KMS-11 (cell line): ENCODE results near the gene FBXO24.

Experiments
- H2AFZ ChIP-seq: fragments of 200-600 bp; sonication (generic); 2 replicates; pipeline ENCODE4 v1.6.1; 2016; ENCODE audit warnings: antibody characterized with exemption, mixed run types, low read depth
- H3K27ac ChIP-seq: fragments of 200-600 bp; sonication (generic); 2 replicates; pipeline ENCODE4 v1.6.1; 2016; ENCODE audit warnings: mild to moderate bottlenecking, mixed run types
- H3K27me3 ChIP-seq: fragments of 200-600 bp; sonication (generic); 2 replicates; pipeline ENCODE4 v1.6.1; 2017; ENCODE audit warnings: mild to moderate bottlenecking, low read depth, mixed run types, moderate library complexity; ENCODE audit not compliant: insufficient read depth
- H3K36me3 ChIP-seq: fragments of 200-600 bp; sonication (generic); 2 replicates; pipeline ENCODE4 v1.6.1; 2017; ENCODE audit warnings: mild to moderate bottlenecking, mixed run types; ENCODE audit not compliant: insufficient read depth
- H3K4me1 ChIP-seq: fragments of 200-600 bp; sonication (generic); 2 replicates; pipeline ENCODE4 v1.6.1; 2016; ENCODE audit warnings: mild to moderate bottlenecking, low read depth, mixed run types; ENCODE audit not compliant: poor library complexity, severe bottlenecking
- H3K4me2 ChIP-seq: fragments of 200-600 bp; sonication (generic); 2 replicates; pipeline ENCODE4 v1.7.0; 2016; ENCODE audit warnings: mild to moderate bottlenecking, mixed run types
- H3K4me3 ChIP-seq: fragments of 200-600 bp; sonication (generic); IDR thresholded peaks from 2 replicates; pipeline ENCODE4 v1.6.1; 2017; ENCODE audit warnings: low read depth, low read length, mixed read lengths; ENCODE audit not compliant: insufficient read depth
- H3K79me2 ChIP-seq: fragments of 200-600 bp; sonication (generic); 2 replicates; pipeline ENCODE4 v1.6.1; 2016; ENCODE audit warnings: low read depth, mixed run types; ENCODE audit not compliant: insufficient read depth
- H3K9ac ChIP-seq: fragments of 200-600 bp; sonication (generic); 2 replicates; pipeline ENCODE4 v1.6.1; 2016; ENCODE audit warnings: mild to moderate bottlenecking, mixed run types
- H4K20me1 ChIP-seq: fragments of 200-600 bp; sonication (generic); 2 replicates; pipeline ENCODE4 v1.6.1; 2016; ENCODE audit warnings: mild to moderate bottlenecking, mixed run types; ENCODE audit not compliant: insufficient read depth
- CTCF ChIP-seq: fragments of 200-600 bp; sonication (generic); conservative IDR thresholded peaks from 2 replicates; pipeline ENCODE4 v1.6.1; 2017; ENCODE audit warnings: low read depth, mild to moderate bottlenecking, antibody characterized with exemption, low read length, moderate library complexity, mixed read lengths

The FBXO24 gene

GRCh38 chr7:100607111-100607510, 21.0 kb downstream of the FBXO24 start:
- Histone ChIP-seq H3K4me2 (no peak overlapping the region), H3K36me3 (no peaks in the 10 kb centered on the region), H3K4me1 (peaks cover 11% of the 10 kb centered on the region), H3K79me2 (no peaks in the 10 kb centered on the region), H3K27ac (no peak overlapping the region), H4K20me1 (no peaks in the 10 kb centered on the region), H3K27me3 (peaks cover 15% of the 10 kb centered on the region; the same call in 1 of the 2 replicates), H3K9ac (no peak overlapping the region), H2AFZ (no peak overlapping the region), H3K4me3 (no peak overlapping the region)
- no peak for TF ChIP-seq CTCF

- H3K4me2 ChIP-seq, result no peak overlapping the region
Observed at GRCh38 chr7:100609958-100610357, 23.8 kb downstream of the FBXO24 start.

GRCh38 chr7:100611983-100612729, 26.0 kb downstream of the FBXO24 start, which contains the start of gene MOSPD3:
MOSPD3 (plus strand) TSS chr7:100612540; CDS start chr7:100612792, 252 bp downstream.
- no peaks in the 10 kb centered on the region for H3K79me2 ChIP-seq
- H3K4me3 ChIP-seq, result peak within 1 kb of the TSS; percentile 54
- peak within 1 kb of the TSS; percentile 43; the same call in 1 of the 2 replicates for H3K9ac ChIP-seq
- H3K36me3 ChIP-seq, result no peaks in the 10 kb centered on the region
- 0 out of 2 replicates have a peak, but pooled peaks have one; percentile 11 for TF ChIP-seq CTCF
- H2AFZ ChIP-seq, result peak within 1 kb of the TSS; percentile 95
- H3K4me1 ChIP-seq, result peaks cover 5% of the 10 kb centered on the region
- peaks cover 22% of the 10 kb centered on the region; the same call in 1 of the 2 replicates for H3K27me3 ChIP-seq
- H3K27ac ChIP-seq, result peak within 1 kb of the TSS; percentile 56
- peak within 1 kb of the TSS; percentile 99 for H3K4me2 ChIP-seq
- H4K20me1 ChIP-seq, result no peaks in the 10 kb centered on the region

More at GRCh38 chr7:100609958-100610357, 23.8 kb downstream of the FBXO24 start:
- no peaks in the 10 kb centered on the region for H3K36me3 ChIP-seq
- H3K79me2 ChIP-seq, result no peaks in the 10 kb centered on the region
- no peak overlapping the region for H3K9ac ChIP-seq
- no peak overlapping the region for H2AFZ ChIP-seq
- no peak overlapping the region for H3K27ac ChIP-seq
- no peak for TF ChIP-seq CTCF
- H3K4me3 ChIP-seq, result no peak overlapping the region
- H3K27me3 ChIP-seq, result peaks cover 14% of the 10 kb centered on the region; the same call in 1 of the 2 replicates
- peaks cover 8% of the 10 kb centered on the region for H3K4me1 ChIP-seq
- H4K20me1 ChIP-seq, result no peaks in the 10 kb centered on the region

- Histone ChIP-seq H3K4me2 (peak overlapping the region; percentile 99), H3K36me3 (no peaks in the 10 kb centered on the region), H3K9ac (peak overlapping the region; percentile 33; the same call in 1 of the 2 replicates), H3K27me3 (peaks cover 26% of the 10 kb centered on the region; the same call in 1 of the 2 replicates), H4K20me1 (no peaks in the 10 kb centered on the region), H3K4me1 (peaks cover 5% of the 10 kb centered on the region), H2AFZ (peak overlapping the region; percentile 95), H3K4me3 (no peak overlapping the region), H3K79me2 (no peaks in the 10 kb centered on the region), H3K27ac (no peak overlapping the region)
- TF ChIP-seq CTCF, result no peak
Observed at GRCh38 chr7:100612730-100613390, 26.7 kb downstream of the FBXO24 start.
